OCI-LY7 (cell line): ENCODE results near the gene SPP2. TPM values are rescaled to one million over a fixed set of nuclear protein-coding genes. Genes with fewer than 3 reads are reported as not detected.

Experiments used
- BruUV-seq: library from RNA; stranded (reverse); fragments of 400-500 nt; replicated peaks from 2 replicates; lab custom pipeline; 2021; lab: Mats Ljungman, UMichigan
- CTCF ChIA-PET: fragments of 300-600 bp; sonication (Branson Sonifier 250); formaldehyde crosslinking; loops from one replicate; lab custom pipeline; 2022; ENCODE audit warnings: antibody characterized with exemption; ENCODE audit not compliant: unreplicated experiment; lab: Charles Lee
- POLR2A ChIA-PET: fragments of 300-600 bp; sonication (Branson Sonifier 250); formaldehyde crosslinking; loops from one replicate; lab custom pipeline; 2022; ENCODE audit warnings: antibody characterized with exemption; lab: Charles Lee
- DNase-seq: peaks from one replicate; pipeline ENCODE4 v3.0.0-alpha.2; 2015; ENCODE audit warnings: low spot score
- H2AFZ ChIP-seq: fragments of 200-600 bp; sonication (generic), shearing (Covaris generic); 2 replicates; pipeline ENCODE4 v1.6.1; 2014; ENCODE audit warnings: mild to moderate bottlenecking, antibody characterized with exemption, low read length, moderate library complexity
- H3K27ac ChIP-seq: fragments of 200-600 bp; sonication (generic); 2 replicates; pipeline ENCODE4 v1.5.1; 2014; ENCODE audit warnings: mixed run types, low read depth, mild to moderate bottlenecking, moderate library complexity, low read length, inconsistent platforms; ENCODE audit not compliant: poor library complexity, severe bottlenecking
- H3K36me3 ChIP-seq: fragments of 200-600 bp; sonication (generic); 2 replicates; pipeline ENCODE4 v1.6.1; 2014; ENCODE audit warnings: mild to moderate bottlenecking, antibody characterized with exemption, low read length, moderate library complexity, mixed read lengths; ENCODE audit not compliant: insufficient read depth
- H3K4me1 ChIP-seq: fragments of 200-600 bp; sonication (generic); 2 replicates; pipeline ENCODE4 v1.5.1; 2014; ENCODE audit warnings: mild to moderate bottlenecking, low read length; ENCODE audit not compliant: insufficient read depth, poor library complexity, severe bottlenecking
- H3K4me2 ChIP-seq: fragments of 200-600 bp; sonication (generic); 2 replicates; pipeline ENCODE4 v1.6.1; 2014; ENCODE audit warnings: mild to moderate bottlenecking, low read length
- H3K4me3 ChIP-seq: fragments of 200-600 bp; sonication (generic); 2 replicates; pipeline ENCODE4 v1.5.1; 2014; ENCODE audit warnings: mild to moderate bottlenecking, low read depth, low read length; ENCODE audit not compliant: poor library complexity, severe bottlenecking
- H3K79me2 ChIP-seq: fragments of 200-600 bp; sonication (generic); 2 replicates; pipeline ENCODE4 v1.6.1; 2016; ENCODE audit warnings: low read depth, mild to moderate bottlenecking, low read length, moderate library complexity, mixed read lengths; ENCODE audit not compliant: insufficient read depth
- H3K9me2 ChIP-seq: fragments of 200-600 bp; sonication (generic); 2 replicates; pipeline ENCODE4 v1.6.1; 2016; ENCODE audit warnings: mild to moderate bottlenecking, low read length, mixed read lengths; ENCODE audit not compliant: insufficient read depth
- H3K9me3 ChIP-seq: fragments of 200-600 bp; sonication (generic); 2 replicates; pipeline ENCODE4 v1.6.1; 2014; ENCODE audit warnings: mild to moderate bottlenecking, mixed run types, low read length, mixed read lengths
- H4K20me1 ChIP-seq: fragments of 200-600 bp; sonication (generic); 2 replicates; pipeline ENCODE4 v1.6.1; 2014; ENCODE audit warnings: mild to moderate bottlenecking, antibody characterized with exemption, low read length, moderate library complexity, mixed read lengths; ENCODE audit not compliant: insufficient read depth
- EZH2phosphoT487 ChIP-seq: fragments of 200-600 bp; sonication (generic); IDR thresholded peaks from 2 replicates; pipeline ENCODE4 v1.6.1; 2018; ENCODE audit warnings: low read depth, borderline replicate concordance, mild to moderate bottlenecking, mixed run types, antibody characterized with exemption, low read length, moderate library complexity, mixed read lengths
- intact Hi-C: fragments of 100-400 bp; cut with micrococcal nuclease; formaldehyde crosslinking; loops from one replicate; pipeline ENCODE4 v1.10.0; 2022; ENCODE audit not compliant: unreplicated experiment
- total RNA-seq, 2 experiments: library from RNA; depleted of rRNA in 1 of 2; stranded (reverse); fragments of >200 nt in 1 of 2; shearing (Covaris generic) in 1 of 2; gene quantifications; 2 replicates each; pipeline ENCODE4 v1.2.3, GENCODE V29; 2014 to 2022
- TF ChIP-seq, protein P1 (sequence below): fragments of 200-600 bp; sonication (generic); conservative IDR thresholded peaks from 2 replicates; pipeline ENCODE4 v1.5.1; 2014; ENCODE audit warnings: mild to moderate bottlenecking, antibody characterized with exemption, low read length, moderate library complexity, mixed read lengths

SPP2 gene
- total RNA-seq, 2 experiments from 2014 or later = not detected

DNA sequence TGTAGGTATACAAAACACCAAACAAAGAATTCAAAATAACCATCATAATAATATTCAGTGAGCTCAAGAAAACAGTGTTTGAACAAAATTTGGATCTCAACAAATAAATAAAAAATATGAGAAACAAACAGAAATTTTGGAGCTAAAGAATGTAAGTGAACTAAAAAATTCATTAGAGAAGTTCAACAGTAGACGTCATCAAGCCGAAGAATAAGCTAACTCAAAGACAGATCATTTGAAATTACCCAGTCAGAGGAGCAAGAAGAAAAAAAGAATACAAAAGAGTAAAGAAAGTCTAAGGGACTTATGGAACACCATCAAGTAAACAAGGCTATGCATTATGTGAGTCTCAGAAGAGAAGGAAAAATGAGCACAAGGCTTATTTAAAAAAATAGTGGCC lies 16.6 kb upstream of the SPP2 start:
- Histone ChIP-seq H3K36me3 (no peaks in the 10 kb centered on the region), H3K4me1 (no peaks in the 10 kb centered on the region), H3K27ac (no peak overlapping the region), H3K4me2 (no peak overlapping the region), H3K4me3 (no peak overlapping the region), H2AFZ (no peak overlapping the region), H4K20me1 (no peaks in the 10 kb centered on the region), H3K9me2 (no peaks in the 10 kb centered on the region), H3K9me3 (0 out of 2 replicates have a peak, but pooled peaks cover 7% of the 10 kb centered on the region), H3K79me2 (no peaks in the 10 kb centered on the region)
- ChIA-PET POLR2A (interaction anchor here (0.6 kb wide), 2 partner anchors 371 to 660 kb away, joined by 3 read pairs; no protein-coding TSS in a partner anchor), CTCF (no interaction called here)
- DNase-seq = no peak
- TF ChIP-seq, protein P1, sequence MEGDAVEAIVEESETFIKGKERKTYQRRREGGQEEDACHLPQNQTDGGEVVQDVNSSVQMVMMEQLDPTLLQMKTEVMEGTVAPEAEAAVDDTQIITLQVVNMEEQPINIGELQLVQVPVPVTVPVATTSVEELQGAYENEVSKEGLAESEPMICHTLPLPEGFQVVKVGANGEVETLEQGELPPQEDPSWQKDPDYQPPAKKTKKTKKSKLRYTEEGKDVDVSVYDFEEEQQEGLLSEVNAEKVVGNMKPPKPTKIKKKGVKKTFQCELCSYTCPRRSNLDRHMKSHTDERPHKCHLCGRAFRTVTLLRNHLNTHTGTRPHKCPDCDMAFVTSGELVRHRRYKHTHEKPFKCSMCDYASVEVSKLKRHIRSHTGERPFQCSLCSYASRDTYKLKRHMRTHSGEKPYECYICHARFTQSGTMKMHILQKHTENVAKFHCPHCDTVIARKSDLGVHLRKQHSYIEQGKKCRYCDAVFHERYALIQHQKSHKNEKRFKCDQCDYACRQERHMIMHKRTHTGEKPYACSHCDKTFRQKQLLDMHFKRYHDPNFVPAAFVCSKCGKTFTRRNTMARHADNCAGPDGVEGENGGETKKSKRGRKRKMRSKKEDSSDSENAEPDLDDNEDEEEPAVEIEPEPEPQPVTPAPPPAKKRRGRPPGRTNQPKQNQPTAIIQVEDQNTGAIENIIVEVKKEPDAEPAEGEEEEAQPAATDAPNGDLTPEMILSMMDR = no peak
- TF ChIP-seq EZH2phosphoT487 = no peak
- intact Hi-C loops = no loop called here
- no TSS peak for BruUV-seq

GRCh38 chr2:234038076-234038802 lies 12.3 kb upstream of the SPP2 start:
- Histone ChIP-seq H4K20me1 (no peaks in the 10 kb centered on the region), H3K4me1 (no peaks in the 10 kb centered on the region), H3K4me3 (no peak overlapping the region), H3K79me2 (no peaks in the 10 kb centered on the region), H3K9me2 (no peaks in the 10 kb centered on the region), H3K27ac (no peak overlapping the region), H2AFZ (no peak overlapping the region), H3K4me2 (no peak overlapping the region), H3K36me3 (no peaks in the 10 kb centered on the region), H3K9me3 (0 out of 2 replicates have a peak, but pooled peaks cover 7% of the 10 kb centered on the region)
- intact Hi-C loops = no loop called here
- ChIA-PET CTCF (no interaction called here), POLR2A (no interaction called here)
- no peak for DNase-seq
- TF ChIP-seq, protein P1 = no peak
- TF ChIP-seq EZH2phosphoT487 = no peak
- no TSS peak for BruUV-seq

DNA sequence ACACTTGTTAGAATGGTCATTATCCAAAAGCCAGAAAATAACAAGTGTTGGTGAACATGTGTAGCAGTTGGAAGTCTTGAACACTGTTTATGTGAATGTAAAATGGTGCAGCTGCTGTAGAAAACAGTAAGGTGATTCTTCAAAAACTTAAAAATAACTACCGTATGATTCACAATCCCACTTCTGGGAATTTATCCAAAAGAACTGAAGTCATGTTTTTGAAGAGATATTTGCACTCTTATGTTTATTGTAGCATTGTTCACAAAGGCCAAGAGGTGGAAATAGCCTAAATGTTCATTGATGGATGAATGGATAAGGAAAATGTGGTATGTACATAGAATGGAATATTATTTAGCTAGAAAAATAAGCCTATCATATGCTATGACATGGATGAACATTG lies 6.3 kb upstream of the SPP2 start:
- no peak for TF ChIP-seq EZH2phosphoT487
- TF ChIP-seq, protein P1 = no peak
- BruUV-seq = no TSS peak
- Histone ChIP-seq H3K4me2 (no peak overlapping the region), H4K20me1 (no peaks in the 10 kb centered on the region), H2AFZ (no peak overlapping the region), H3K4me3 (no peak overlapping the region), H3K9me2 (no peaks in the 10 kb centered on the region), H3K9me3 (no peaks in the 10 kb centered on the region), H3K36me3 (no peaks in the 10 kb centered on the region), H3K27ac (no peak overlapping the region), H3K79me2 (no peaks in the 10 kb centered on the region), H3K4me1 (no peaks in the 10 kb centered on the region)
- intact Hi-C loops = no loop called here
- DNase-seq = no peak
- POLR2A ChIA-PET = no interaction called here
- CTCF ChIA-PET = no interaction called here
